K562 (cell line): Measurements from ENCODE around the gene PATJ. TPM values are rescaled to one million over a fixed set of nuclear protein-coding genes. Genes with fewer than 3 reads are reported as not detected.

Source experiments
- ATAC-seq: fragments of 200-7000 bp; cut with Tn5 transposase; 3 replicates; pipeline ENCODE4 v1.9.1; 2020; ENCODE audit warnings: moderate library complexity
- BruUV-seq: library from RNA; stranded (reverse); fragments of 400-500 nt; replicated peaks from 2 replicates; lab custom pipeline; 2021; lab: Mats Ljungman, UMichigan
- CTCF ChIA-PET: fragments of 300-600 bp; formaldehyde crosslinking; extraction: SDS; loops from one replicate; lab custom pipeline; 2021; ENCODE audit warnings: low intra/inter-chr PET ratio; lab: Yijun Ruan, JAX
- POLR2A ChIA-PET: fragments of 300-600, 350-650 bp; sonication (Branson Sonifier 250); formaldehyde crosslinking; extraction: SDS; loops from one replicate; lab custom pipeline; 2021; ENCODE audit warnings: antibody characterized with exemption, inconsistent platforms; lab: Yijun Ruan, JAX
- DNase-seq, 4 experiments: peaks; one replicate each; pipeline versions ENCODE4 v3.0.0 to v3.0.0-alpha.2; 2011 to 2018; ENCODE audit warnings: low spot score in 3 of 4, mixed read lengths in 3 of 4; ENCODE audit errors: extremely low read depth in 1 of 4
- FAIRE-seq: peaks from 2 replicates; lab custom pipeline; 2011; peaks lifted over from hg19 to GRCh38; lab: Jason Lieb, UNC
- H2AFZ ChIP-seq: 2 replicates; pipeline ENCODE4 v1.6.0; 2011; ENCODE audit warnings: low read depth, low read length, control low read depth, inconsistent platforms
- H3K27ac ChIP-seq: fragments of 200-600 bp; 3 replicates; pipeline ENCODE4 v1.8.0; 2011; ENCODE audit warnings: low read depth, mild to moderate bottlenecking, control low read depth, inconsistent platforms, low read length, moderate library complexity, mixed read lengths; ENCODE audit errors: extremely low read depth
- H3K27me3 ChIP-seq, 2 experiments: fragments of 300-600 bp in 1 of 2; 2 replicates in 1 of 2; 3 replicates in 1 of 2; pipeline versions ENCODE4 v1.6.0 to v1.8.0; 2011; ENCODE audit warnings: inconsistent platforms in 2 of 2, low read length in 2 of 2, mild to moderate bottlenecking in 1 of 2, mixed read lengths in 1 of 2, moderate library complexity in 1 of 2; ENCODE audit not compliant: control insufficient read depth in 2 of 2, insufficient read depth in 2 of 2
- H3K36me3 ChIP-seq: fragments of 300-600 bp; 3 replicates; pipeline ENCODE4 v1.8.0; 2011; ENCODE audit warnings: mild to moderate bottlenecking, low read length, inconsistent platforms; ENCODE audit not compliant: control insufficient read depth, insufficient read depth
- H3K4me1 ChIP-seq, 2 experiments: fragments of 200-600 bp in 1 of 2; replicated peaks in 1 of 2; 2 replicates in 1 of 2; 3 replicates in 1 of 2; pipeline versions ENCODE4 v1.5.1 to v1.8.0; 2011; ENCODE audit warnings: inconsistent platforms in 2 of 2, low read length in 2 of 2, mild to moderate bottlenecking in 1 of 2, mixed read lengths in 1 of 2, moderate library complexity in 1 of 2; ENCODE audit not compliant: control insufficient read depth in 2 of 2, insufficient read depth in 2 of 2
- H3K4me2 ChIP-seq: 2 replicates; pipeline ENCODE4 v1.6.1; 2011; ENCODE audit warnings: low read length, control low read depth, inconsistent platforms, mixed read lengths; ENCODE audit not compliant: insufficient read depth
- H3K4me3 ChIP-seq: fragments of 200-600 bp; sonication (generic), shearing (Covaris generic); 2 replicates; pipeline ENCODE4 v1.5.1; 2016; ENCODE audit warnings: control low read depth, inconsistent platforms
- H3K79me2 ChIP-seq: fragments of 200-600 bp; 3 replicates; pipeline ENCODE4 v1.8.0; 2011; ENCODE audit warnings: low read length, inconsistent platforms; ENCODE audit not compliant: control insufficient read depth, insufficient read depth
- H3K9ac ChIP-seq, 2 experiments: 2 replicates each; pipeline versions ENCODE4 v1.6.0 to v1.6.1; 2011; ENCODE audit warnings: low read depth in 2 of 2, low read length in 2 of 2, control low read depth in 1 of 2, inconsistent platforms in 1 of 2, mild to moderate bottlenecking in 1 of 2, mixed read lengths in 1 of 2; ENCODE audit not compliant: insufficient read depth in 1 of 2
- H3K9me1 ChIP-seq: one replicate; pipeline ENCODE4 v1.6.0; 2011; ENCODE audit warnings: inconsistent platforms, mild to moderate bottlenecking, low read length, moderate library complexity; ENCODE audit not compliant: control insufficient read depth, insufficient read depth
- H3K9me3 ChIP-seq: replicated peaks from 2 replicates; pipeline ENCODE4 v1.5.1; 2011; ENCODE audit warnings: low read depth, low read length, inconsistent platforms; ENCODE audit not compliant: control insufficient read depth, insufficient read depth
- H4K20me1 ChIP-seq: replicated peaks from 2 replicates; pipeline ENCODE4 v1.6.1; 2011; ENCODE audit warnings: low read length, inconsistent platforms, mixed read lengths; ENCODE audit not compliant: control insufficient read depth, insufficient read depth
- ETV1 ChIP-seq: fragments of 450-650 bp; conservative IDR thresholded peaks from 2 replicates; pipeline ENCODE4 v1.6.1; 2016; ENCODE audit warnings: missing genetic modification characterization, control low read depth, low read depth, missing compliant biosample characterization
- FOSL1 ChIP-seq: fragments of 200-800 bp; sonication (Bioruptor generic); conservative IDR thresholded peaks from 2 replicates; pipeline ENCODE4 v1.6.1; 2016; ENCODE audit warnings: missing genetic modification characterization, missing compliant biosample characterization
- FOXJ3 ChIP-seq: sonication (generic); formaldehyde crosslinking; IDR thresholded peaks from 2 replicates; pipeline ENCODE4 v1.4.0; 2020; ENCODE audit warnings: mild to moderate bottlenecking, missing genetic modification reagents
- GABPB1 ChIP-seq: sonication (generic); formaldehyde crosslinking; IDR thresholded peaks from 2 replicates; pipeline ENCODE4 v1.8.0; 2022; ENCODE audit warnings: mild to moderate bottlenecking, missing genetic modification reagents
- TOE1 ChIP-seq, 2 experiments: fragments of 450-650 bp in 1 of 2; sonication (generic) in 1 of 2; formaldehyde crosslinking in 1 of 2; IDR thresholded peaks; 2 replicates each; pipeline versions ENCODE4 v1.7.1 to v1.8.0; 2016 to 2022; ENCODE audit warnings: borderline replicate concordance in 2 of 2, mild to moderate bottlenecking in 2 of 2, antibody characterized with exemption in 1 of 2, inconsistent platforms in 1 of 2, low read depth in 1 of 2, missing genetic modification reagents in 1 of 2, moderate library complexity in 1 of 2
- ZNF143 ChIP-seq: sonication (generic); formaldehyde crosslinking; IDR thresholded peaks from 2 replicates; pipeline ENCODE4 v1.9.0; 2022; ENCODE audit warnings: mild to moderate bottlenecking, missing genetic modification reagents
- ZNF79 ChIP-seq: fragments of 250-450 bp; sonication (Bioruptor Pico); IDR thresholded peaks from 2 replicates; pipeline ENCODE4 v1.4.0; 2020; ENCODE audit warnings: low read depth, mild to moderate bottlenecking, moderate library complexity
- WGBS: fragments of 100-300 bp; shearing (Covaris generic); methylation state at CpG from one replicate; pipeline ENCODE4 v1.1.6; 2016; ENCODE audit warnings: low coverage, mixed read lengths; ENCODE audit not compliant: insufficient coverage; ENCODE audit errors: missing lambda C conversion rate; 5-methylcytosine and 5-hydroxymethylcytosine counted together
- in situ Hi-C: fragments of 300-500 bp; cut with MboI; formaldehyde crosslinking; loops from 4 replicates; pipeline ENCODE4 v1.15.0; 2018; ENCODE audit warnings: inconsistent platforms, mixed read lengths
- intact Hi-C: fragments of 100-400 bp; cut with micrococcal nuclease; formaldehyde crosslinking; loops from 2 replicates; pipeline ENCODE4 v1.14.2; 2022
- polyA plus RNA-seq, 8 experiments: library from polyadenylated mRNA; depleted of rRNA in 4 of 8; stranded (reverse) in 5 of 8; unstranded in 3 of 8; fragments of >200 nt; fragmentation: Nextera tagmentation in 2 of 8; fragmentation: Illumina TruSeq in 1 of 8; extraction: Ambion mirVana in 2 of 8; extraction: Trizol in 1 of 8; gene quantifications; 2 replicates each; pipeline versions ENCODE4 v1.2.1 to v1.2.3, GENCODE V29; 2011 to 2014; ENCODE audit warnings: inconsistent platforms in 1 of 8, missing spikeins in 1 of 8
- total RNA-seq, 7 experiments: library from RNA; depleted of rRNA in 6 of 7; stranded (reverse); fragments of >200 nt in 6 of 7; fragmentation: Illumina TruSeq in 2 of 7; extraction: Trizol in 2 of 7; gene quantifications; 2 replicates each; pipeline versions ENCODE4 v1.2.1 to v1.2.3, GENCODE V29; 2011 to 2021; ENCODE audit warnings: low replicate concordance in 1 of 7
- TF ChIP-seq, protein P1 (sequence below): fragments of 250-450 bp; sonication (Bioruptor Pico); IDR thresholded peaks from 2 replicates; pipeline ENCODE4 v1.5.0; 2021; ENCODE audit warnings: mild to moderate bottlenecking, moderate library complexity
- TF ChIP-seq, protein P2 (sequence below), 2 experiments: fragments of 450-650 bp in 1 of 2; sonication (generic) in 1 of 2; formaldehyde crosslinking in 1 of 2; IDR thresholded peaks in 1 of 2; conservative IDR thresholded peaks in 1 of 2; 2 replicates each; pipeline versions ENCODE4 v1.6.1 to v1.8.1; 2016 to 2023; ENCODE audit warnings: mild to moderate bottlenecking in 2 of 2, moderate library complexity in 2 of 2, inconsistent platforms in 1 of 2, missing genetic modification reagents in 1 of 2

PATJ gene
- total and polyA plus RNA-seq, 9 of the 15 experiments (the other 6 are each of a cell fraction or from before 2014, with no cell fraction given) = 0.22 TPM; not detected in 8

DNA sequence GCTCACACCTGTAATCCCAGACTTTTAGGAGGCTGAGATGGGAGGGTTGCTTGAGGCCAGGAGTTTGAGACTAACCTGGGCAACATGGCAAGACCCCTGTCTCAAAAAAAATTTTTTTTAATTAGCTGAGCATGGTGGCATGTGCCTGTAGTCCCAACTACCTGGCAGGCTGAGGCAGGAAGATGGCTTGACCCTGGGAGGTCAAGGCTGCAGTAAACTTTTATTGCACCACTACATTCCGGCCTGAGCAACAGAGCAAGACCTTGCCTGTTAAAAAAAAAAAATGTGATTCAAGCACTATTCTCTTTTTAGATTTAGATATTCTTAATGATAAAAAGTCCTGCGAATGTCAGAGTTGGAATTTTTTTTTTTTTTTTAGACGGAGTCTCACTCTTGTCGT is 349.8 kb downstream of the PATJ start (continued):
- TF ChIP-seq, protein P1, sequence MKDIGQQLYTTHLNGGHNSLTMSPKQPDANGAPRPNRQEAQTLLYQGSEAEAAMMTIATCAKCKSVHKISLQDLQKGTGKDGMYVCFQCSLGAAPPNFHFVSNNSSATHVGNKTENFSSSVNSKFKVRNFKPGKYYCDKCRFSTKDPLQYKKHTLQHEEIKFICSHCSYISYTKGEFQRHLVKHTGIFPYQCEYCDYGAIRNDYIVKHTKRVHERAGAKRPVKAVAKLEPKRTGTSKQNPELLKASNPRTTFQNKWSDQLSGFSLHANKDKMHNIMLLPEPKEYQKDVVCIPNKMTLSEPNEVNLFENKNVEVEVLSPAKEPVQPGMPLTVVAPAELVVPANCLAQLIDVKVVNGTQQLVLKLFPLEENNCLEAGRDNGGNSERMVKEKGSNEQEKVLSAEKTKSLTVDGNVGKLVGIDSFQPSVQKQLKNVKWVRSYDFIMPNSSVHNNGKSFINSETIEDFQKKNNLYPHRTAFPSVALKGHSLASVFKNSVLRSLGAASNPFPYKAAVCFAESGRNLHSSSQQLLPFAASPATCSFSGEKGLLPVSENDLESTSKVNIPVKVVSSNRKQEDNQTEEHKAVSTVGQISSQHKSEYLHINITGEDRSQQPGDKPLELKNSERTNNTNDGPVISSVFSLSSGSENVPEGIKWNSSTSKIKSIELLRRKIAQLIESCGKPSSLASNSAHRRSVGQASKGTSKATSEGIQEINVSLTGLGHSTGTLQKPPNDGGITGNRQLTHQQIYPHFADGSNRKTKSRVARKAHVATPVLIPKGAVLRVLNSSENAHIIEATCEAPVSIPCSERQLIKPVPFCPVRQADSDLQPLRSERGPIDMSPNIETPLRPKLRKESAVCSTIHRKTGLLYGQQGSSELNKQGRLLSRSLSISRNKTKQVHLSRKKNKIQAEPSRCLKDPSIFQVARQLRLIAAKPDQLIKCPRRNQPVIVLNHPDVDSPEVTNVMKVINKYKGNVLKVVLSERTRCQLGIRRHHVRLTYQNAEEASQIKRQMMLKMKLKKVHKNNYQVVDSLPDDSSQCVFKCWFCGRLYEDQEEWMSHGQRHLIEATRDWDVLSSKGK (CRISPR knock-in tag) = no peak
- TF ChIP-seq, protein P2, sequence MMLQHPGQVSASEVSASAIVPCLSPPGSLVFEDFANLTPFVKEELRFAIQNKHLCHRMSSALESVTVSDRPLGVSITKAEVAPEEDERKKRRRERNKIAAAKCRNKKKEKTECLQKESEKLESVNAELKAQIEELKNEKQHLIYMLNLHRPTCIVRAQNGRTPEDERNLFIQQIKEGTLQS (IDR thresholded peaks at IDR 0.05) = no peak
- TF ChIP-seq, protein P2 (CRISPR knock-in tag; conservative IDR thresholded peaks at IDR 0.05) = no peak
- TF ChIP-seq ZNF143 (CRISPR knock-in tag) (no peak), FOXJ3 (no peak), ZNF79 (CRISPR knock-in tag) (no peak)

DNA sequence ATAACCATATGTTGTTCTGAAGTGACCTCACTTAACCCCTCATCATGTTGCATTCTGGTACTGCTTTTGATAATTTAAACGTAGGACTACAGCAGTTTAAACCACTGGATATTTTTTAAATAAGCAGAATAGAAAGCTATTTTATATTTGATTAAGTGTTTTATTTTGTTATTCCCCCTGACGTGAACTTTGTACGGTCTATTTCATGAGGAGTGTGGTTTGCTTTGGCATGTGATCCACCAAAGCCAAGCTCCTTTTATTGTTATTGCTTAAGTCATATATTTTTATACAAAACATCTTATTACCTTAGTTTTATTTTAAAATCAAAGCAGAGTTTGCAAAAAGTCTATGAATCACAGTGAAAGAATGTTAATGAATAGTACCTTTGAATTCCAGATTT is 351.0 kb downstream of the PATJ start:
- DNase-seq (no peak), FAIRE-seq (no peak), ATAC-seq (no peak)
- 2% methylated on average over 3 of the region's 3 CpGs for WGBS
- Histone ChIP-seq H2AFZ (no peak overlapping the region), H3K9me1 (no peaks in the 10 kb centered on the region), H3K4me2 (no peak overlapping the region), H3K4me1 (no peaks in the 10 kb centered on the region), H3K9ac (no peak overlapping the region), H3K9me3 (no peaks in the 10 kb centered on the region), H3K4me3 (no peak overlapping the region), H4K20me1 (no peaks in the 10 kb centered on the region), H3K27me3 (no peaks in the 10 kb centered on the region; a peak in 2 of 5 replicates), H3K36me3 (no peaks in the 10 kb centered on the region), H3K27ac (no peak overlapping the region), H3K79me2 (no peaks in the 10 kb centered on the region)
- intact Hi-C loops = no loop called here
- ChIA-PET POLR2A (interaction anchor here (1.3 kb wide), 1 partner anchor 10 kb away, joined by 4 read pairs; no protein-coding TSS in a partner anchor), CTCF (no interaction called here)
- BruUV-seq = no TSS peak
- in situ Hi-C loops = no loop called here
- TF ChIP-seq FOSL1 (no peak), TOE1 (IDR thresholded peaks at IDR 0.05; ENCODE audit: borderline replicate concordance) (no peak), TOE1 (CRISPR knock-in tag; IDR thresholded peaks at IDR 0.05; ENCODE audit: borderline replicate concordance, low read depth) (no peak), GABPB1 (CRISPR knock-in tag) (no peak), ETV1 (no peak)
